Activated CD8-positive, alpha-beta T cell treated with anti-CD3 and anti-CD28 coated beads, Interleukin-2, amount 10 ng/mL, durations not matched to agents 7 days and 5 days (primary cell): ENCODE results near the gene SERPINA10. TPM values are rescaled to one million over a fixed set of nuclear protein-coding genes. Genes with fewer than 3 reads are reported as not detected.
"Not testable (repeated sequence)": the region's sequence is repeated elsewhere in the genome, so short reads cannot be mapped to it uniquely, and the experiment has no call there.

Source experiments
- ATAC-seq: fragments of 150-1000 bp; cut with Tn5 transposase; one replicate; pipeline ENCODE4 v1.10.0; 2021; ENCODE audit warnings: moderate library complexity
- CTCF ChIA-PET: fragments of 350-600 bp; sonication (Branson Sonifier 250); formaldehyde crosslinking; loops from one replicate; lab custom pipeline; 2021; ENCODE audit warnings: antibody characterized with exemption; lab: Charles Lee
- POLR2A ChIA-PET: fragments of 350-600 bp; sonication (Branson Sonifier 250); formaldehyde crosslinking; loops from one replicate; lab custom pipeline; 2021; ENCODE audit warnings: antibody characterized with exemption; lab: Charles Lee
- DNase-seq: peaks from one replicate; pipeline ENCODE4 v3.0.0-alpha.2; 2020
- H3K27ac Mint-ChIP-seq: one replicate; pipeline ENCODE4 v1.8.0; 2021; ENCODE audit warnings: mild to moderate bottlenecking, mixed read lengths
- H3K27me3 Mint-ChIP-seq: one replicate; pipeline ENCODE4 v1.8.0; 2021; ENCODE audit warnings: low read depth, mixed read lengths
- H3K36me3 Mint-ChIP-seq: one replicate; pipeline ENCODE4 v1.8.0; 2021; ENCODE audit warnings: low read depth, mixed read lengths
- H3K4me1 Mint-ChIP-seq: one replicate; pipeline ENCODE4 v1.8.0; 2021; ENCODE audit warnings: low read depth, mixed read lengths
- H3K4me3 Mint-ChIP-seq: one replicate; pipeline ENCODE4 v1.8.0; 2021; ENCODE audit warnings: mild to moderate bottlenecking, mixed read lengths
- H3K9me3 Mint-ChIP-seq: one replicate; pipeline ENCODE4 v1.8.0; 2022; ENCODE audit warnings: mixed read lengths; ENCODE audit not compliant: insufficient read depth
- total RNA-seq, 2 experiments: library from RNA; stranded (reverse); gene quantifications; one replicate each; pipeline ENCODE4 v1.2.3, GENCODE V29; 2021

Gene SERPINA10
- total RNA-seq, 2 experiments from 2014 or later = not detected

- CTCF ChIA-PET = no interaction called here
- ATAC-seq = no peak
- Mint-ChIP-seq H3K27ac (no peak overlapping the region), H3K4me3 (no peak overlapping the region), H3K27me3 (no peaks in the 10 kb centered on the region), H3K36me3 (no peaks in the 10 kb centered on the region), H3K4me1 (no peaks in the 10 kb centered on the region), H3K9me3 (peaks cover 4% of the 10 kb centered on the region)
- POLR2A ChIA-PET = no interaction called here
- DNase-seq = no peak
Measured at GRCh38 chr14:94310248-94310647, 17.2 kb upstream of the SERPINA10 start.

- H3K9me3 Mint-ChIP-seq = peaks cover 4% of the 10 kb centered on the region
- CTCF ChIA-PET = no interaction called here
- H3K27ac Mint-ChIP-seq = no peak overlapping the region
Measured at GRCh38 chr14:94309721-94310120, 16.7 kb upstream of the SERPINA10 start.

GRCh38 chr14:94307410-94307992, 14.4 kb upstream of the SERPINA10 start:
- Mint-ChIP-seq H3K27me3 (no peaks in the 10 kb centered on the region), H3K27ac (no peak overlapping the region), H3K9me3 (peaks cover 4% of the 10 kb centered on the region), H3K4me3 (no peak overlapping the region), H3K4me1 (no peaks in the 10 kb centered on the region), H3K36me3 (no peaks in the 10 kb centered on the region)
- DNase-seq = no peak
- POLR2A ChIA-PET = no interaction called here
- no peak for ATAC-seq
- CTCF ChIA-PET = no interaction called here

More at GRCh38 chr14:94309721-94310120, 16.7 kb upstream of the SERPINA10 start:
- ATAC-seq (no peak), DNase-seq (no peak)
- H3K4me1 Mint-ChIP-seq = no peaks in the 10 kb centered on the region
- POLR2A ChIA-PET = no interaction called here
- no peaks in the 10 kb centered on the region for H3K36me3 Mint-ChIP-seq
- H3K27me3 Mint-ChIP-seq = no peaks in the 10 kb centered on the region
- no peak overlapping the region for H3K4me3 Mint-ChIP-seq

- no peaks in the 10 kb centered on the region for H3K27me3 Mint-ChIP-seq
- peaks cover 4% of the 10 kb centered on the region for H3K9me3 Mint-ChIP-seq
- H3K4me1 Mint-ChIP-seq = no peaks in the 10 kb centered on the region
- no peak overlapping the region for H3K4me3 Mint-ChIP-seq
- ChIA-PET CTCF (no interaction called here), POLR2A (no interaction called here)
- no peak for ATAC-seq
- no peak for DNase-seq
- H3K36me3 Mint-ChIP-seq = no peaks in the 10 kb centered on the region
- H3K27ac Mint-ChIP-seq = no peak overlapping the region
Measured at GRCh38 chr14:94306047-94306978, 13.2 kb upstream of the SERPINA10 start.

GRCh38 chr14:94305620-94306019, 12.6 kb upstream of the SERPINA10 start:
- Mint-ChIP-seq H3K27me3 (no peaks in the 10 kb centered on the region), H3K9me3 (peaks cover 4% of the 10 kb centered on the region), H3K36me3 (no peaks in the 10 kb centered on the region), H3K27ac (no peak overlapping the region), H3K4me1 (no peaks in the 10 kb centered on the region), H3K4me3 (no peak overlapping the region)
- ChIA-PET POLR2A (no interaction called here), CTCF (no interaction called here)
- DNase-seq = no peak
- ATAC-seq = no peak

GRCh38 chr14:94304243-94304642, 11.2 kb upstream of the SERPINA10 start:
- Mint-ChIP-seq H3K36me3 (no peaks in the 10 kb centered on the region), H3K27ac (no peak overlapping the region), H3K9me3 (peaks cover 4% of the 10 kb centered on the region), H3K4me3 (no peak overlapping the region), H3K27me3 (no peaks in the 10 kb centered on the region), H3K4me1 (no peaks in the 10 kb centered on the region)
- DNase-seq (no peak), ATAC-seq (no peak)
- POLR2A ChIA-PET = no interaction called here
- CTCF ChIA-PET = no interaction called here

GRCh38 chr14:94303111-94303510, 10.0 kb upstream of the SERPINA10 start:
- no peaks in the 10 kb centered on the region for H3K36me3 Mint-ChIP-seq

GRCh38 chr14:94298130-94298529, 5.1 kb upstream of the SERPINA10 start:
- H3K27me3 Mint-ChIP-seq = no peaks in the 10 kb centered on the region
- no peak overlapping the region for H3K4me3 Mint-ChIP-seq
- H3K9me3 Mint-ChIP-seq = no peaks in the 10 kb centered on the region
- H3K4me1 Mint-ChIP-seq = no peaks in the 10 kb centered on the region
- no peak for DNase-seq
- ChIA-PET CTCF (no interaction called here), POLR2A (no interaction called here)
- no peak for ATAC-seq
- H3K27ac Mint-ChIP-seq = no peak overlapping the region
- no peaks in the 10 kb centered on the region for H3K36me3 Mint-ChIP-seq

More at GRCh38 chr14:94303111-94303510, 10.0 kb upstream of the SERPINA10 start:
- Mint-ChIP-seq H3K9me3 (peaks cover 4% of the 10 kb centered on the region), H3K4me1 (no peaks in the 10 kb centered on the region), H3K27ac (no peak overlapping the region), H3K4me3 (no peak overlapping the region), H3K27me3 (no peaks in the 10 kb centered on the region)
- no peak for DNase-seq
- POLR2A ChIA-PET = no interaction called here
- no peak for ATAC-seq
- CTCF ChIA-PET = no interaction called here

GRCh38 chr14:94296181-94296545, 3.1 kb upstream of the SERPINA10 start:
- POLR2A ChIA-PET, DNase-seq, H3K27me3 Mint-ChIP-seq, H3K9me3 Mint-ChIP-seq, H3K27ac Mint-ChIP-seq, ATAC-seq, H3K4me3 Mint-ChIP-seq, CTCF ChIA-PET, H3K36me3 Mint-ChIP-seq, H3K4me1 Mint-ChIP-seq: not testable (repeated sequence)

GRCh38 chr14:94295360-94296180, 2.5 kb upstream of the SERPINA10 start:
- POLR2A ChIA-PET = no interaction called here
- H3K4me3 Mint-ChIP-seq = no peak overlapping the region
- DNase-seq (no peak), ATAC-seq (no peak)
- no peaks in the 10 kb centered on the region for H3K36me3 Mint-ChIP-seq
- H3K27me3 Mint-ChIP-seq = no peaks in the 10 kb centered on the region
- no peaks in the 10 kb centered on the region for H3K9me3 Mint-ChIP-seq
- CTCF ChIA-PET = no interaction called here
- no peaks in the 10 kb centered on the region for H3K4me1 Mint-ChIP-seq
- no peak overlapping the region for H3K27ac Mint-ChIP-seq

GRCh38 chr14:94293578-94293924, 483 bp upstream of the SERPINA10 start:
- Mint-ChIP-seq H3K36me3 (no peaks in the 10 kb centered on the region), H3K4me1 (no peaks in the 10 kb centered on the region), H3K27ac (no peak overlapping the region), H3K4me3 (no peak overlapping the region), H3K9me3 (no peaks in the 10 kb centered on the region), H3K27me3 (no peaks in the 10 kb centered on the region)
- no peak for ATAC-seq
- DNase-seq = no peak
- ChIA-PET CTCF (no interaction called here), POLR2A (no interaction called here)

- H3K4me1 Mint-ChIP-seq = no peaks in the 10 kb centered on the region
- H3K27me3 Mint-ChIP-seq = peaks cover 2% of the 10 kb centered on the region
- ATAC-seq = no peak
- DNase-seq = no peak
- no peaks in the 10 kb centered on the region for H3K9me3 Mint-ChIP-seq
- H3K36me3 Mint-ChIP-seq = no peaks in the 10 kb centered on the region
- CTCF ChIA-PET = no interaction called here
- no peak overlapping the region for H3K27ac Mint-ChIP-seq
- no peak overlapping the region for H3K4me3 Mint-ChIP-seq
- POLR2A ChIA-PET = no interaction called here
Measured at GRCh38 chr14:94292526-94292871, 569 bp downstream of the SERPINA10 start.
